Erythroblast (primary cell): ENCODE results near the gene LRRN4.

ENCODE experiments used
- GATA1 ChIP-seq: IDR thresholded peaks from 2 replicates; pipeline ENCODE4 v1.6.1; 2011; ENCODE audit warnings: low read depth, mild to moderate bottlenecking, control low read depth, low read length, moderate library complexity
- POLR2A ChIP-seq: IDR thresholded peaks from 2 replicates; pipeline ENCODE4 v1.6.1; 2011; ENCODE audit warnings: mild to moderate bottlenecking, low read length

GRCh38 chr20:6094063-6094462, 40.2 kb upstream of the LRRN4 start:
- no peak for TF ChIP-seq POLR2A
- no peak for TF ChIP-seq GATA1
